Measurements from ENCODE around the gene MARCHF10.

Gene MARCHF10

DNA sequence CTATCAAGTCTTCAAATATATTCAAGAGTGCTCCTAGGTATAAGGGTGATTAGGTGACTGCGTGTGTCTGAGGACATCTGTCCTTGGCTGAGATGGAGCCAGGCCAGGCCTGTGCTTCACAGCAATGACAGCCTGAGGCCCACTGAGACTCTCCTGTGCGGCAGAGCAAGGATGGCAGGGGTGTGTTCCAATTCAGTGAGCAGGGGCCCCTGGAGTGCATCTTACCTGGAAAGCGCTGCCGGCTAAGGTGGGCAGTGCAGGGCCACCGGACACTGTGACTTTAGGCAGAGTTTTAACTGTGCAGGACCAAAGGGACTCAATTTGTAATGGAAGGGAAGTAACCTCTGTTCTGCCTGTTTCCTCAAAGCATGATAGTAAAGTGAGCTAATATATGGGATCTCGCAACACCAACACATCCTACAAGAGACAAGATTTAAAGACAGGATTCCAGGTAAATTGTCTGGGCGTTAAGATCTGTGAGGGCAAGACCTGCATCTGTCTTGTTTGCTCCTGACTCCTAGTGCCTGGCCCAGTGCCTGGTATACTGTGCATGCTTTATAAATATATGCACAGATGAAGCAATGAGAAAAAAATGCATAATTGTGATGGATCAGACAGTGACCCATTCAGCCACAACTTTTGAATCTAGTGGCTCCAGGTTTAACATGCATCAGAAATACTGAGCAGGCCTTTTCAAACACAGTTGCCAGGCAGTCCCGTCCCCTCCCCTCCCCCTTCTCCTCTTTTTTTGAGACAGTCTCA lies 93.9 kb downstream of the MARCHF10 start:
- TF ChIP-seq, protein P1, sequence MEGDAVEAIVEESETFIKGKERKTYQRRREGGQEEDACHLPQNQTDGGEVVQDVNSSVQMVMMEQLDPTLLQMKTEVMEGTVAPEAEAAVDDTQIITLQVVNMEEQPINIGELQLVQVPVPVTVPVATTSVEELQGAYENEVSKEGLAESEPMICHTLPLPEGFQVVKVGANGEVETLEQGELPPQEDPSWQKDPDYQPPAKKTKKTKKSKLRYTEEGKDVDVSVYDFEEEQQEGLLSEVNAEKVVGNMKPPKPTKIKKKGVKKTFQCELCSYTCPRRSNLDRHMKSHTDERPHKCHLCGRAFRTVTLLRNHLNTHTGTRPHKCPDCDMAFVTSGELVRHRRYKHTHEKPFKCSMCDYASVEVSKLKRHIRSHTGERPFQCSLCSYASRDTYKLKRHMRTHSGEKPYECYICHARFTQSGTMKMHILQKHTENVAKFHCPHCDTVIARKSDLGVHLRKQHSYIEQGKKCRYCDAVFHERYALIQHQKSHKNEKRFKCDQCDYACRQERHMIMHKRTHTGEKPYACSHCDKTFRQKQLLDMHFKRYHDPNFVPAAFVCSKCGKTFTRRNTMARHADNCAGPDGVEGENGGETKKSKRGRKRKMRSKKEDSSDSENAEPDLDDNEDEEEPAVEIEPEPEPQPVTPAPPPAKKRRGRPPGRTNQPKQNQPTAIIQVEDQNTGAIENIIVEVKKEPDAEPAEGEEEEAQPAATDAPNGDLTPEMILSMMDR (IDR thresholded peaks at IDR 0.05; ENCODE audit: poor library complexity, severe bottlenecking) = no peak
- Histone ChIP-seq H3K4me3 (ENCODE audit: severe bottlenecking) (no peak overlapping the region), H3K27ac (ENCODE audit: poor library complexity, severe bottlenecking) (no peak overlapping the region), H3K27me3 (ENCODE audit: insufficient read depth, poor library complexity, severe bottlenecking) (no peaks in the 10 kb centered on the region), H3K36me3 (ENCODE audit: low read depth) (no peaks in the 10 kb centered on the region), H3K9me3 (ENCODE audit: severe bottlenecking) (no peaks in the 10 kb centered on the region), H3K4me1 (ENCODE audit: insufficient read depth, poor library complexity, severe bottlenecking) (no peaks in the 10 kb centered on the region)
- ATAC-seq (ENCODE audit: low read depth) = no peak
- peak; percentile 29 for DNase-seq (ENCODE audit: low spot score)

DNA sequence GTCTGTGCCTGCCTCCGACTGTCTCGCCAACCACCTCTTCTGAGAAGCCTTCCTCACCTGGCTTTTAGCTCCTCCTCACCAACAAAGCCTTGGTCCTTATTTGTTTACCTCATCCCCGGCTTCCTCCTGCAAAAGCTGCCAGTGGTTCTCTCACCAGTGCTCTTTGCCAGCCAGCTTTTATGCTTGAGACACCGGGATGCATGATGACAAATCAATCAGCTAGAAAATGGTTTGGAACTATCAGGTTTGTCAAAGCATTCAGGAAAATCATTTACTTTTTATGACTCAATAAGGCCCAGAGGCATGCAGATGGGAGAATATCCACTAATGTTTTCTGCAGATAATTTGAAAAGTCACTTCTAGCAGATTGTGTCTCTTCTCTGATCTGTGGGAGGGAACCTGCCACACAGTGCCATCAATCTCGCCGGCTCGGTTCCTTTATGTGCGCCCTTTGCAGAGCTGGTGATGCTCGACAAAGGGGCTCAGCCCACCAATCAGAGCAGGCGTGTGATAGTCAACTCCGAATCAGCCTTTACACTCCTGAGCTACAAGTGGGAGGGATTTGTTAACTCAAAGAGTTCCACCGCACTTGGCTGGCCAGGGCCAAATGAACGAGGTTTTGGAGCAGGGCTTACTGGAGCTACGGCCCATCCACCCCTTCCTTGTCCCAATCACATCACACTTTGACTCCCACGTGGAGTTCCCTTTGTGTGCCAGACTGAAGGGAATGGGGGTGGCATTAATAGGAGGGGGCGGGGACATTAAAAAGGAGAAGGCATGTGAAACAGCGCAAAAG lies 94.8 kb downstream of the MARCHF10 start:
- TF ChIP-seq, protein P1 (IDR thresholded peaks at IDR 0.05; ENCODE audit: poor library complexity, severe bottlenecking) = no peak
- H3K9me3 ChIP-seq (ENCODE audit: severe bottlenecking) = no peaks in the 10 kb centered on the region
- no peaks in the 10 kb centered on the region for H3K4me1 ChIP-seq (ENCODE audit: insufficient read depth, poor library complexity, severe bottlenecking)
- DNase-seq (ENCODE audit: low spot score) = peak; percentile 15
- no peaks in the 10 kb centered on the region for H3K27me3 ChIP-seq (ENCODE audit: insufficient read depth, poor library complexity, severe bottlenecking)
- no peak for ATAC-seq (ENCODE audit: low read depth)
- no peak overlapping the region for H3K27ac ChIP-seq (ENCODE audit: poor library complexity, severe bottlenecking)
- H3K4me3 ChIP-seq (ENCODE audit: severe bottlenecking) = no peak overlapping the region
- H3K36me3 ChIP-seq (ENCODE audit: low read depth) = no peaks in the 10 kb centered on the region

DNA sequence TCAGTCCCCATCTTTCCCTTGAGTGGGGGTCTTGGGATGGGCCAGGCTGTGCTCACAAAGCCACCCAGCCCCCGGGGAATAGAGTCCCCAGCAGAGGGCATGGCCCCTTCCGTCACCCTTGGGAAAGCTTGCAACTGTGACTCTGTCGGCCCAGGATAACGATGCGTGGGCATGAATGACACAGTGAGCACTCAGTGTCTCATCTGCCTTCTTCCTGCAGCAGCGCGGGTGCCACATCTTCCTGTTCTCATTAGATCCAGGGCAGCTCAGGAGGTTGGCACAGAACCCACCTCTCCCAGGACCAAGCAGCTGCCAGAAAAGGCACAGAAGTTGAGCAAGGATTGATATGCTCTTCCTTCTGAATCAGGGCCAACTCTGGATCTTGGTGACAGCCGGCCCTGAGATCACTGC lies 95.9 kb downstream of the MARCHF10 start:
- peak; percentile 51 for DNase-seq (ENCODE audit: low spot score)
- no peaks in the 10 kb centered on the region for H3K36me3 ChIP-seq (ENCODE audit: low read depth)
- no peak overlapping the region for H3K4me3 ChIP-seq (ENCODE audit: severe bottlenecking)
- TF ChIP-seq, protein P1 (IDR thresholded peaks at IDR 0.05; ENCODE audit: poor library complexity, severe bottlenecking) = no peak
- no peak overlapping the region for H3K27ac ChIP-seq (ENCODE audit: poor library complexity, severe bottlenecking)
- H3K27me3 ChIP-seq (ENCODE audit: insufficient read depth, poor library complexity, severe bottlenecking) = no peaks in the 10 kb centered on the region
- H3K9me3 ChIP-seq (ENCODE audit: severe bottlenecking) = no peaks in the 10 kb centered on the region
- H3K4me1 ChIP-seq (ENCODE audit: insufficient read depth, poor library complexity, severe bottlenecking) = no peaks in the 10 kb centered on the region
- ATAC-seq (ENCODE audit: low read depth) = no peak

DNA sequence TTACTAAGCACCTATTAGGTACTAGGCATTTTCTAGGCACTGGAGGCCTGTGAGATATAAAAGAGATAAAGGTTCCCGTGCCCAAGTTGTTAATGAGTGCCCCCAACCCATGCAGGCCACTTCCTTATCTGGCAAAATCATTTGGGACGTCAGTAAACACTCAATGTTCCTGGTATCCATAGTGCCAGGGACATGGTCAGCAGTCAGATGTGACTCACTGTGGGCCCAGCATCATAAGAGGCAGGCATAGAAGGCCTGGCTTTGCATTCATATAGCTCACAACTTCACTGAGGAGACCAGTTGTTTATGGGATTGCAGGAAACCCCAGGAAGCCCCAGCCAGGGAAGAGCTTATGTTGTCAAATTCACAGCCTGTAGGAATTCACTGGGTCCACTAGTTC lies 99.5 kb downstream of the MARCHF10 start:
- H3K27ac ChIP-seq (ENCODE audit: poor library complexity, severe bottlenecking) = no peak overlapping the region
- H3K9me3 ChIP-seq (ENCODE audit: severe bottlenecking) = no peaks in the 10 kb centered on the region
- peaks cover 13% of the 10 kb centered on the region for H3K4me1 ChIP-seq (ENCODE audit: insufficient read depth, poor library complexity, severe bottlenecking)
- ATAC-seq (ENCODE audit: low read depth) = no peak
- no peaks in the 10 kb centered on the region for H3K36me3 ChIP-seq (ENCODE audit: low read depth)
- H3K27me3 ChIP-seq (ENCODE audit: insufficient read depth, poor library complexity, severe bottlenecking) = no peaks in the 10 kb centered on the region
- DNase-seq (ENCODE audit: low spot score) = peak; percentile 15
- no peak overlapping the region for H3K4me3 ChIP-seq (ENCODE audit: severe bottlenecking)
- TF ChIP-seq, protein P1 (IDR thresholded peaks at IDR 0.05; ENCODE audit: poor library complexity, severe bottlenecking) = no peak

DNA sequence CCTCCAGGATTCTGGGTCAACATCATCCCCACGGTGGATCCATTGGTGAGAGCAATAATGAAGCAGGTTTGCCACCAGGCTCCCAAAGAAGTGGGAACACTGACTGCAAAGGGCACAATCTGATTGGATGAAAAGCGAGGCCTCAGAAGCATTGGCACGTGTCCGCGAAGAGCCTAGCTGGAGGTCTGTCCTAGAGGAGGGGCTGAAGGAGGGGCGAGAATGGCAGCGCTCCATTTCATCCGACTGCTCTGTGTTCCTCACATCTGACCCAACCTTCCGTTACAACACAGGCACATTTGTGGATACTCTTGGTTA lies 100.7 kb downstream of the MARCHF10 start:
- no peak overlapping the region for H3K27ac ChIP-seq (ENCODE audit: poor library complexity, severe bottlenecking)
- TF ChIP-seq, protein P1 (IDR thresholded peaks at IDR 0.05; ENCODE audit: poor library complexity, severe bottlenecking) = no peak
- peaks cover 23% of the 10 kb centered on the region for H3K4me1 ChIP-seq (ENCODE audit: insufficient read depth, poor library complexity, severe bottlenecking)
- no peak for ATAC-seq (ENCODE audit: low read depth)
- no peaks in the 10 kb centered on the region for H3K36me3 ChIP-seq (ENCODE audit: low read depth)
- H3K4me3 ChIP-seq (ENCODE audit: severe bottlenecking) = no peak overlapping the region
- no peaks in the 10 kb centered on the region for H3K9me3 ChIP-seq (ENCODE audit: severe bottlenecking)
- DNase-seq (ENCODE audit: low spot score) = peak; percentile 17
- H3K27me3 ChIP-seq (ENCODE audit: insufficient read depth, poor library complexity, severe bottlenecking) = no peaks in the 10 kb centered on the region

Measured in RWPE2 (cell line).